SK-N-MC (cell line): ENCODE data around the gene GAPDHS.

Source experiments
- EZH2 ChIP-seq: fragments of 200-600 bp; sonication (generic); IDR thresholded peaks from one replicate; pipeline ENCODE4 v1.6.1; 2017; ENCODE audit warnings: antibody characterized with exemption
- POLR2AphosphoS5 ChIP-seq: IDR thresholded peaks from 2 replicates; pipeline ENCODE4 v1.6.1; 2012; ENCODE audit warnings: mild to moderate bottlenecking, low read depth, low read length, borderline replicate concordance

DNA sequence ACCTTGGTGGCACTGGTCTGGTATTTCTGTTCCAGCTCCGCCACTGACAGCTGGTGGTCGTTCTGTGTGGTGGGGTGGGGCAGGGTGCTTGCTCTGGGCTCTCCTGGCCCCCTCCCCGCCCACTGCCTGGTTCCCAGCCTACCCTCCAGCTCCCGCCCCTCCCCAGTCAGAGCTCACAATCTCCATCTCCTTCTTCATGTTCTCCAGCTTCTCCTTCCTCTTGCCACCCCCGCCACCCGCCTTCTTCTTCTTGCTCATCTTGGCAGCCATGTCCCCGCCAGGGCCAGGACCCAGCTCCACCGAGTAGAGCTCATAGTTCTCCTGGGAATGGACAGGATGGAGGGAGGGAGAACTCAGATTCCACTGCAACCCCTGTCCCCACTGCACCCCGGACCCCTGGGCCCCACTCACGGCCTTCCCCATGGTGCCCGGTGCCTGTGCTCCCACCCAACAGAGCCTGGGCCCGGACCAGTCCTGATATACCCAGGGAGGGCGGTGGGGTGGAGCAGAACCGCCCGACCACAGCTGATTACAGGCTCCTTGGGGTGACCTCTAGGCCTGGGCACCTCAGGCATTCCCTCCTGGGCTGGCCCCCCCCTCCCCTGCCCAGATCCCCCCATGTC, 30.1 kb downstream of the GAPDHS start, which contains the start of gene ATP4A:
- TF ChIP-seq EZH2 = no peak
- TF ChIP-seq POLR2AphosphoS5 = no peak
